HCT116 (cell line): Measurements from ENCODE around the gene RELCH. TPM values are rescaled to one million over a fixed set of nuclear protein-coding genes. Genes with fewer than 3 reads are reported as not detected.

ENCODE experiments used
- ATAC-seq: fragments of 200-7000 bp; cut with Tn5 transposase; 2 replicates; pipeline ENCODE4 v1.9.1; 2020; ENCODE audit warnings: mild to moderate bottlenecking, moderate library complexity
- BruUV-seq: library from RNA; stranded (reverse); fragments of 400-500 nt; replicated peaks from 2 replicates; lab custom pipeline; 2021; lab: Mats Ljungman, UMichigan
- CTCF ChIA-PET: fragments of 300-600 bp; sonication (Branson Sonifier 250); formaldehyde crosslinking; loops from one replicate; lab custom pipeline; 2021; ENCODE audit warnings: antibody characterized with exemption; lab: Charles Lee
- POLR2A ChIA-PET: fragments of 300-600, 350-600 bp; sonication (Branson Sonifier 250); formaldehyde crosslinking; loops from one replicate; lab custom pipeline; 2021; ENCODE audit warnings: antibody characterized with exemption; lab: Charles Lee
- RAD21 ChIA-PET, 2 experiments: fragments of 300-600 bp; sonication (Branson Sonifier 250); formaldehyde crosslinking; loops; one replicate each; lab custom pipeline; 2023; ENCODE audit warnings: low total read pairs in 2 of 2; ENCODE audit not compliant: uncharacterized antibody in 2 of 2, unreplicated experiment in 2 of 2, low non-redundant PET in 1 of 2; lab: Charles Lee
- DNase-seq: peaks from one replicate; pipeline ENCODE4 v3.0.0-alpha.2; 2010; ENCODE audit warnings: low read depth, low spot score
- H2AFZ ChIP-seq: fragments of 200-600 bp; shearing (Covaris generic), sonication (generic); 2 replicates; pipeline ENCODE4 v1.6.1; 2017; ENCODE audit warnings: low read depth, mixed run types, mixed read lengths, antibody characterized with exemption, low read length; ENCODE audit not compliant: poor library complexity, severe bottlenecking
- H3K27ac ChIP-seq: 2 replicates; pipeline ENCODE4 v1.5.1; 2012; ENCODE audit warnings: low read depth, low read length
- H3K27me3 ChIP-seq: fragments of 200-600 bp; sonication (generic); 2 replicates; pipeline ENCODE4 v1.6.1; 2016; ENCODE audit warnings: mixed run types, low read length, mixed read lengths; ENCODE audit not compliant: insufficient read depth
- H3K36me3 ChIP-seq, 2 experiments: fragments of 200-500 bp in 1 of 2; fragments of 200-600 bp in 1 of 2; sonication (Bioruptor generic) in 1 of 2; sonication (generic) in 1 of 2; 2 replicates each; pipeline versions ENCODE4 v1.5.1 to v1.6.1; 2014 to 2016; ENCODE audit warnings: low read length in 2 of 2, inconsistent platforms in 1 of 2, mixed read lengths in 1 of 2, mixed run types in 1 of 2; ENCODE audit not compliant: insufficient read depth in 2 of 2, control insufficient read depth in 1 of 2
- H3K4me1 ChIP-seq, 2 experiments: fragments of 200-600 bp in 1 of 2; sonication (generic) in 1 of 2; 2 replicates each; pipeline versions ENCODE4 v1.5.1 to v1.6.1; 2012 to 2017; ENCODE audit warnings: low read length in 2 of 2, inconsistent platforms in 1 of 2, mild to moderate bottlenecking in 1 of 2, mixed read lengths in 1 of 2, mixed run types in 1 of 2, moderate library complexity in 1 of 2; ENCODE audit not compliant: insufficient read depth in 2 of 2, control insufficient read depth in 1 of 2
- H3K4me2 ChIP-seq: fragments of 200-600 bp; sonication (generic); 2 replicates; pipeline ENCODE4 v1.6.1; 2017; ENCODE audit warnings: mixed run types, low read length, mixed read lengths
- H3K4me3 ChIP-seq, 2 experiments: fragments of 200-600 bp in 1 of 2; sonication (generic) in 1 of 2; replicated peaks in 1 of 2; 2 replicates each; pipeline ENCODE4 v1.5.1; 2011 to 2016; ENCODE audit warnings: low read length in 2 of 2, control low read depth in 1 of 2, low read depth in 1 of 2, mild to moderate bottlenecking in 1 of 2, mixed read lengths in 1 of 2, mixed run types in 1 of 2
- H3K79me2 ChIP-seq: fragments of 200-600 bp; sonication (generic); 2 replicates; pipeline ENCODE4 v1.6.1; 2017; ENCODE audit warnings: mild to moderate bottlenecking, mixed run types, low read length, moderate library complexity, mixed read lengths; ENCODE audit not compliant: insufficient read depth
- H3K9ac ChIP-seq: fragments of 200-600 bp; sonication (generic); 2 replicates; pipeline ENCODE4 v1.6.1; 2016; ENCODE audit warnings: low read length, mixed read lengths
- H3K9me2 ChIP-seq: fragments of 200-600 bp; sonication (generic), shearing (Covaris generic); 2 replicates; pipeline ENCODE4 v1.6.1; 2017; ENCODE audit warnings: mixed run types, mild to moderate bottlenecking, moderate library complexity; ENCODE audit not compliant: insufficient read depth
- H3K9me3 ChIP-seq, 2 experiments: fragments of 200-500 bp in 1 of 2; fragments of 200-600 bp in 1 of 2; sonication (Bioruptor generic) in 1 of 2; sonication (generic) in 1 of 2; 2 replicates each; pipeline ENCODE4 v1.6.1; 2014 to 2017; ENCODE audit warnings: low read length in 2 of 2, mixed read lengths in 2 of 2, inconsistent platforms in 1 of 2, low read depth in 1 of 2, mild to moderate bottlenecking in 1 of 2, mixed run types in 1 of 2, moderate library complexity in 1 of 2; ENCODE audit not compliant: control insufficient read depth in 1 of 2, insufficient read depth in 1 of 2
- H4K20me1 ChIP-seq: fragments of 200-600 bp; sonication (generic), shearing (Covaris generic); 2 replicates; pipeline ENCODE4 v1.6.1; 2017; ENCODE audit warnings: mixed run types, mild to moderate bottlenecking, moderate library complexity; ENCODE audit not compliant: insufficient read depth
- ATF3 ChIP-seq: IDR thresholded peaks from 2 replicates; pipeline ENCODE4 v1.6.1; 2012
- CBX3 ChIP-seq: IDR thresholded peaks from 2 replicates; pipeline ENCODE4 v1.6.1; 2012; ENCODE audit warnings: low read depth
- EGR1 ChIP-seq: IDR thresholded peaks from 2 replicates; pipeline ENCODE4 v1.6.1; 2012; ENCODE audit warnings: low read depth
- ELF1 ChIP-seq: IDR thresholded peaks from 2 replicates; pipeline ENCODE4 v1.6.1; 2012; ENCODE audit warnings: low read depth, borderline replicate concordance
- EZH2 ChIP-seq: fragments of 200-600 bp; sonication (generic); IDR thresholded peaks from 2 replicates; pipeline ENCODE4 v1.6.1; 2017; ENCODE audit warnings: antibody characterized with exemption, mixed run types
- EZH2phosphoT487 ChIP-seq: fragments of 200-600 bp; IDR thresholded peaks from 2 replicates; pipeline ENCODE4 v1.6.1; 2018; ENCODE audit warnings: antibody characterized with exemption, borderline replicate concordance
- JUND ChIP-seq: IDR thresholded peaks from 2 replicates; pipeline ENCODE4 v1.6.1; 2012
- POLR2AphosphoS5 ChIP-seq: IDR thresholded peaks from 2 replicates; pipeline ENCODE4 v1.6.1; 2011; ENCODE audit warnings: mild to moderate bottlenecking, low read depth, low read length, moderate library complexity
- RAD21 ChIP-seq: IDR thresholded peaks from 2 replicates; pipeline ENCODE4 v1.6.1; 2012; ENCODE audit warnings: low read depth, mild to moderate bottlenecking
- SIN3A ChIP-seq: IDR thresholded peaks from 2 replicates; pipeline ENCODE4 v1.6.1; 2012; ENCODE audit warnings: low read depth
- TCF7L2 ChIP-seq: IDR thresholded peaks from 2 replicates; pipeline ENCODE4 v1.7.0; 2011; ENCODE audit warnings: borderline replicate concordance, inconsistent platforms; ENCODE audit not compliant: insufficient read depth, insufficient read length; ENCODE audit errors: extremely low read depth
- ZFX ChIP-seq: fragments of 450-650 bp; IDR thresholded peaks from 2 replicates; pipeline ENCODE4 v1.6.1; 2017
- ZNF274 ChIP-seq: fragments of 200-500 bp; sonication (Bioruptor generic); IDR thresholded peaks from 2 replicates; pipeline ENCODE4 v1.6.1; 2014; ENCODE audit warnings: mild to moderate bottlenecking, low read depth, low read length, inconsistent platforms
- intact Hi-C: fragments of 100-400 bp; cut with micrococcal nuclease; formaldehyde crosslinking; loops from 2 replicates; pipeline ENCODE4 v1.10.0; 2022
- total RNA-seq: library from RNA; stranded (reverse); gene quantifications from one replicate; pipeline ENCODE4 v1.2.1, GENCODE V29; 2021; ENCODE audit not compliant: unreplicated experiment

The RELCH gene
- total RNA-seq, 1 experiment from 2014 or later, result 17.4 TPM

GRCh38 chr18:62348474-62348873 is 161.4 kb downstream of the RELCH start:
- Histone ChIP-seq H3K79me2 (no peaks in the 10 kb centered on the region), H4K20me1 (no peaks in the 10 kb centered on the region), H3K36me3 (no peaks in the 10 kb centered on the region), H3K27ac (no peak overlapping the region), H3K4me3 (no peak overlapping the region), H2AFZ (no peak overlapping the region), H3K9me2 (no peaks in the 10 kb centered on the region), H3K4me2 (no peak overlapping the region), H3K4me1 (peaks cover 0 to 8% of the 10 kb centered on the region in 2 experiments; a peak in 2 of 4 replicates), H3K27me3 (no peaks in the 10 kb centered on the region), H3K9ac (no peak overlapping the region), H3K9me3 (no peaks in the 10 kb centered on the region)
- BruUV-seq, result no TSS peak
- RAD21 ChIA-PET, result no interaction called here
- CTCF ChIA-PET, result no interaction called here
- POLR2A ChIA-PET, result no interaction called here
- intact Hi-C loops, result no loop called here
- ATAC-seq, result no peak
- DNase-seq, result no peak
- no peak for TF ChIP-seq CBX3
- TF ChIP-seq EZH2phosphoT487, result no peak
- no peak for TF ChIP-seq SIN3A
- TF ChIP-seq ZFX, result no peak
- no peak for TF ChIP-seq JUND
- no peak for TF ChIP-seq RAD21
- no peak for TF ChIP-seq TCF7L2
- TF ChIP-seq ATF3, result no peak
- TF ChIP-seq ZNF274, result no peak
- no peak for TF ChIP-seq POLR2AphosphoS5

- no peak overlapping the region for H3K27ac ChIP-seq
- DNase-seq, result no peak
- no peaks in the 10 kb centered on the region for H3K4me1 ChIP-seq
- no peak for ATAC-seq
- H3K36me3 ChIP-seq, result no peaks in the 10 kb centered on the region
- no peak overlapping the region for H3K4me3 ChIP-seq
- H4K20me1 ChIP-seq, result no peaks in the 10 kb centered on the region
- no peaks in the 10 kb centered on the region for H3K9me2 ChIP-seq
- H3K9me3 ChIP-seq, result no peaks in the 10 kb centered on the region
- intact Hi-C loops, result no loop called here
- no TSS peak for BruUV-seq
- no peak overlapping the region for H3K9ac ChIP-seq
- no peaks in the 10 kb centered on the region for H3K79me2 ChIP-seq
- ChIA-PET POLR2A (no interaction called here), RAD21 (no interaction called here), CTCF (no interaction called here)
- H3K4me2 ChIP-seq, result no peak overlapping the region
- no peaks in the 10 kb centered on the region for H3K27me3 ChIP-seq
- H2AFZ ChIP-seq, result no peak overlapping the region
- TF ChIP-seq JUND (no peak), RAD21 (no peak), ZFX (no peak), EZH2 (no peak), TCF7L2 (no peak), ELF1 (no peak), EGR1 (no peak), ZNF274 (no peak)
- TF ChIP-seq, all 23 proteins: peak for 0
Measured at GRCh38 chr18:62353170-62353569, 166.1 kb downstream of the RELCH start.
